Vagina (tissue), 2 donors: ENCODE measurements around the gene PPP6C. TPM values are rescaled to one million over a fixed set of nuclear protein-coding genes. Genes with fewer than 3 reads are reported as not detected.
"Not testable (repeated sequence)": the region's sequence is repeated elsewhere in the genome, so short reads cannot be mapped to it uniquely, and the experiment has no call there.

Source experiments
- DNase-seq, 2 donors: peaks; one replicate each; pipeline ENCODE4 v3.0.0-alpha.2; 2017; ENCODE audit errors: extremely low spot score in 2 of 2
- H3K27ac ChIP-seq: fragments of 200-600 bp; sonication (generic); one replicate; pipeline ENCODE4 v1.5.1; 2019
- H3K27me3 ChIP-seq: fragments of 200-600 bp; sonication (generic); one replicate; pipeline ENCODE4 v1.5.1; 2019
- H3K36me3 ChIP-seq, 2 donors: fragments of 200-600 bp; sonication (generic); one replicate each; pipeline ENCODE4 v1.5.1; 2017 to 2019
- H3K4me1 ChIP-seq: fragments of 200-600 bp; sonication (generic); one replicate; pipeline ENCODE4 v1.5.1; 2019
- H3K4me3 ChIP-seq, 2 donors: fragments of 200-600 bp; sonication (generic); 1 replicate in 1 of 2; 2 replicates in 1 of 2; pipeline ENCODE4 v1.5.1; 2016 to 2019
- H3K9me3 ChIP-seq: fragments of 200-600 bp; sonication (generic); one replicate; pipeline ENCODE4 v1.5.1; 2019
- CTCF ChIP-seq, 3 experiments: fragments of 450-650 bp in 2 of 3; fragments of 200-600 bp in 1 of 3; sonication (generic) in 1 of 3; IDR thresholded peaks; one replicate each; pipeline ENCODE4 v1.5.1; 2017 to 2019; ENCODE audit warnings: antibody characterized with exemption in 3 of 3, mild to moderate bottlenecking in 2 of 3, moderate library complexity in 2 of 3
- POLR2A ChIP-seq, 2 donors: fragments of 450-650 bp; IDR thresholded peaks; one replicate each; pipeline ENCODE4 v1.6.1; 2017; ENCODE audit warnings: antibody characterized with exemption in 2 of 2, mild to moderate bottlenecking in 2 of 2, moderate library complexity in 2 of 2
- POLR2AphosphoS5 ChIP-seq, 2 donors: sonication (generic); formaldehyde crosslinking; IDR thresholded peaks; one replicate each; pipeline ENCODE4 v1.9.0; 2017; ENCODE audit warnings: antibody characterized with exemption in 2 of 2, mild to moderate bottlenecking in 2 of 2, low read depth in 1 of 2; ENCODE audit not compliant: insufficient read depth in 1 of 2
- intact Hi-C: fragments of 100-400 bp; cut with DNase I; formaldehyde crosslinking; loops from one replicate; pipeline ENCODE4 v1.15.1; 2023
- total RNA-seq: library from RNA; depleted of rRNA; stranded (reverse); fragments of >200 nt; gene quantifications from one replicate; pipeline ENCODE4 v1.2.3, GENCODE V29; 2016

The PPP6C gene
- total RNA-seq, 1 donor from 2014 or later: 26.8 TPM

GRCh38 chr9:125235804-125236519 lies 46.4 kb upstream of the PPP6C start:
- Histone ChIP-seq H3K9me3 (no peaks in the 10 kb centered on the region), H3K4me3 (no peak overlapping the region), H3K4me1 (peaks cover 56% of the 10 kb centered on the region), H3K36me3 (peaks cover 3 to 68% of the 10 kb centered on the region in 2 donors), H3K27ac (no peak overlapping the region), H3K27me3 (no peaks in the 10 kb centered on the region)
- TF ChIP-seq POLR2A (IDR thresholded peaks at IDR 0.05): no peak
- TF ChIP-seq POLR2AphosphoS5 (IDR thresholded peaks at IDR 0.05; ENCODE audit: insufficient read depth in 1 of 2, low read depth in 1 of 2): no peak
- TF ChIP-seq CTCF (IDR thresholded peaks at IDR 0.05): no peak
- DNase-seq: no peak
- intact Hi-C loops: no loop called here

GRCh38 chr9:125234099-125234498 lies 44.5 kb upstream of the PPP6C start:
- intact Hi-C loops: not testable (repeated sequence)

GRCh38 chr9:125233678-125234077 lies 44.1 kb upstream of the PPP6C start:
- no peak for DNase-seq
- Histone ChIP-seq H3K4me3 (no peak overlapping the region), H3K27me3 (no peaks in the 10 kb centered on the region), H3K36me3 (peaks cover 2 to 60% of the 10 kb centered on the region in 2 donors), H3K9me3 (no peaks in the 10 kb centered on the region), H3K27ac (no peak overlapping the region), H3K4me1 (peaks cover 39% of the 10 kb centered on the region)
- TF ChIP-seq CTCF (IDR thresholded peaks at IDR 0.05) (no peak), POLR2A (IDR thresholded peaks at IDR 0.05) (no peak), POLR2AphosphoS5 (IDR thresholded peaks at IDR 0.05; ENCODE audit: insufficient read depth in 1 of 2, low read depth in 1 of 2) (no peak)
- intact Hi-C loops: no loop called here

More at GRCh38 chr9:125234099-125234498, 44.5 kb upstream of the PPP6C start:
- H3K27me3 ChIP-seq, H3K4me3 ChIP-seq, DNase-seq, H3K9me3 ChIP-seq, H3K27ac ChIP-seq: not testable (repeated sequence)
- Histone ChIP-seq H3K4me1 (peaks cover 43% of the 10 kb centered on the region), H3K36me3 (peaks cover 3 to 62% of the 10 kb centered on the region in 2 donors)

DNA sequence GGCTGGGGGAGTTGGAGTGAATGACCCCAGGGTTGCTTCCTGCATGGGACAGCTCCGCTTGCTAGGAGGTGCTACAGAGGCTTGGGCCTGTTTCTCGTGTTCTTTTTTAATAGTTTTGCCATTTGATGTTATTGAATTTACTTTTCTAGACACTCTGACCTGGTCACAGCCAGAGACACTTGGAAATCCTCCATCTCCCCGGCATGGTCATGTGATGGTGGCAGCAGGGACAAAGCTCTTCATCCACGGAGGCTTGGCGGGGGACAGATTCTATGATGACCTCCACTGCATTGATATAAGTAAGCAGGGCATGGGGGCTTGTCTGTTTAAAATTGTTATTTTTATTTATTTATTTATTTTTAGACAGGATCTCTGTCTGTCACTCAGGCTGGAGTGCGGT lies 38.2 kb upstream of the PPP6C start:
- Histone ChIP-seq H3K27ac (no peak overlapping the region), H3K4me1 (no peaks in the 10 kb centered on the region), H3K4me3 (no peak overlapping the region), H3K9me3 (no peaks in the 10 kb centered on the region), H3K27me3 (no peaks in the 10 kb centered on the region), H3K36me3 (peaks cover 0 to 18% of the 10 kb centered on the region in 2 donors)
- TF ChIP-seq CTCF (IDR thresholded peaks at IDR 0.05): no peak
- no peak for TF ChIP-seq POLR2AphosphoS5 (IDR thresholded peaks at IDR 0.05; ENCODE audit: insufficient read depth in 1 of 2, low read depth in 1 of 2)
- TF ChIP-seq POLR2A (IDR thresholded peaks at IDR 0.05): no peak
- intact Hi-C loops: no loop called here
- DNase-seq: no peak

GRCh38 chr9:125224858-125225257 lies 35.3 kb upstream of the PPP6C start:
- H3K4me1 ChIP-seq, DNase-seq: not testable (repeated sequence)
- peaks cover 0 to 25% of the 10 kb centered on the region in 2 donors for H3K36me3 ChIP-seq

DNA sequence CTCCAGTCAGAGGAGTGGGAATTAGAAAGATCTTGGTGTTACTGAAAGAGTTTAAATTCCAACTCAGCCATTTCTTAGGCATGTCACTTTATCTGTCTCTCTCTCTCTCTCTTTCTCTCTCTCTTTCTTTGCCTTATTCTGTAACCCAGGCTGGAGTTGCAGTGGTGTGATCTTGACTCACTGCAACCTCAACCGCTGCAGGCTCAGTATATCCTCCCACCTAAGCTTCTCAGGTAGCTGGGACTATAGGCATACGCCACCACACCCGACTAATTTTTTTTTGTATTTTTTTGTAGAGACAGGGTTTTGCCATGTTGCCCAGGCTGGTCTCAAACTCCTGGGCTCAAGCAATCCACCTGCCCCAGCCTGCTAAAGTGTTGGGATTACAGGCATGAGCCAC lies 29.0 kb upstream of the PPP6C start:
- H3K27me3 ChIP-seq: no peaks in the 10 kb centered on the region
- H3K36me3 ChIP-seq: peaks cover 0 to 15% of the 10 kb centered on the region in 2 donors
- H3K27ac ChIP-seq: no peak overlapping the region
- H3K4me1 ChIP-seq: no peaks in the 10 kb centered on the region
- DNase-seq: no peak
- TF ChIP-seq CTCF (IDR thresholded peaks at IDR 0.05) (no peak), POLR2A (IDR thresholded peaks at IDR 0.05) (no peak), POLR2AphosphoS5 (IDR thresholded peaks at IDR 0.05; ENCODE audit: insufficient read depth in 1 of 2, low read depth in 1 of 2) (no peak)
- H3K4me3 ChIP-seq: no peak overlapping the region
- H3K9me3 ChIP-seq: no peaks in the 10 kb centered on the region
- intact Hi-C loops: no loop called here

More at GRCh38 chr9:125224858-125225257, 35.3 kb upstream of the PPP6C start:
- H3K4me3 ChIP-seq, H3K27me3 ChIP-seq, H3K27ac ChIP-seq, intact Hi-C loops, H3K9me3 ChIP-seq: not testable (repeated sequence)
